Epithelial cell of proximal tubule (primary cell): ENCODE results near the gene ATG10. TPM values are rescaled to one million over a fixed set of nuclear protein-coding genes. Genes with fewer than 3 reads are reported as not detected.
A peak's percentile ranks its signal among the peaks of the same experiment; 100 is the strongest.
"Not testable (repeated sequence)": the region's sequence is repeated elsewhere in the genome, so short reads cannot be mapped to it uniquely, and the experiment has no call there.

ENCODE experiments used
- DNase-seq: peaks from one replicate; pipeline ENCODE4 v3.0.0-alpha.2; 2011; ENCODE audit warnings: low read depth
- H3K4me3 ChIP-seq: 2 replicates; pipeline ENCODE4 v1.5.1; 2011; ENCODE audit warnings: low read depth, mild to moderate bottlenecking, low read length
- total RNA-seq: library from RNA; depleted of rRNA; stranded (reverse); fragments of >200 nt; gene quantifications from 2 replicates; pipeline ENCODE4 v1.2.3, GENCODE V29; 2015
- TF ChIP-seq, protein P1 (sequence below): conservative IDR thresholded peaks from 2 replicates; pipeline ENCODE4 v1.5.1; 2012; ENCODE audit warnings: low read depth, mild to moderate bottlenecking, low read length

Gene ATG10
- total RNA-seq, 1 donor from 2014 or later = 20.9 TPM

DNA sequence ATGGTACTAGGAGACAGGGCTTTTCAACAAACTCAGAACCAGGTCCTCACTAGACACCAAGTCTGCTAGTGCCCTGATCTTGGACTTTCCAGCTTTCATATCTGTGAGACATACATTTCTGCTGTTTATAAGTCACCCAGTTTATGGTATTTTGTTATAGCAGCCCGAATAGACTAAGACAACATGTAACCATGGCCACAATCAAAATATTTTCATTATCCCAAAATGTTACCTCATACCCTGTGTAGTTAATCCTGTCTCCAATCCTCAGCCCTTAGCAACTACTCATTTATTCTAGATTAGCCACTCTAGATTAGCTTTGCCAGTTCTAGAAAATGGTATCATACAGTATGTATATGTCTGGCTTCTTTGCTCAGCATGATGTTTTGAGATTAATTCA, 6.3 kb upstream of the ATG10 start:
- H3K4me3 ChIP-seq = no peak overlapping the region
- TF ChIP-seq, protein P1, sequence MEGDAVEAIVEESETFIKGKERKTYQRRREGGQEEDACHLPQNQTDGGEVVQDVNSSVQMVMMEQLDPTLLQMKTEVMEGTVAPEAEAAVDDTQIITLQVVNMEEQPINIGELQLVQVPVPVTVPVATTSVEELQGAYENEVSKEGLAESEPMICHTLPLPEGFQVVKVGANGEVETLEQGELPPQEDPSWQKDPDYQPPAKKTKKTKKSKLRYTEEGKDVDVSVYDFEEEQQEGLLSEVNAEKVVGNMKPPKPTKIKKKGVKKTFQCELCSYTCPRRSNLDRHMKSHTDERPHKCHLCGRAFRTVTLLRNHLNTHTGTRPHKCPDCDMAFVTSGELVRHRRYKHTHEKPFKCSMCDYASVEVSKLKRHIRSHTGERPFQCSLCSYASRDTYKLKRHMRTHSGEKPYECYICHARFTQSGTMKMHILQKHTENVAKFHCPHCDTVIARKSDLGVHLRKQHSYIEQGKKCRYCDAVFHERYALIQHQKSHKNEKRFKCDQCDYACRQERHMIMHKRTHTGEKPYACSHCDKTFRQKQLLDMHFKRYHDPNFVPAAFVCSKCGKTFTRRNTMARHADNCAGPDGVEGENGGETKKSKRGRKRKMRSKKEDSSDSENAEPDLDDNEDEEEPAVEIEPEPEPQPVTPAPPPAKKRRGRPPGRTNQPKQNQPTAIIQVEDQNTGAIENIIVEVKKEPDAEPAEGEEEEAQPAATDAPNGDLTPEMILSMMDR = no peak
- DNase-seq = no peak

DNA sequence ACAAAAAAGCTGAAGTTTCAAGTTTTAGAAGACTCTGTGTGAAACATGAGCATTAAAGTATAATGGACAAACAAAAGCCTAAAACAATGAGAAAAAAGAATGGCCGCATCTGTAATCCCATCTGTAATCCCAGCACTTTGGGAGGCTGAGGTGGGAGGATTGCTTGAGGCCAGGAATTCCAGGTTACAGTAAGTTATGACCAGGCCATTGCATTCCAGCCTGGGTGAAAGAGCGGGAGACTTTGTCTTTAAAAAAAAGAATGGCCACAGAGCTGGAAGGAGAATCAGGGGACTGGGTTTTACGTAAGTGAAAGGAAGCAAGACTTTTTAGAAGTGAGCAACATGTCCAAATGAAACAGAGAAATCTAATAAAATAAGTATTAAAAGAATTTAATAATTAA, 2.6 kb upstream of the ATG10 start:
- TF ChIP-seq, protein P1 = no peak
- DNase-seq = no peak
- no peak overlapping the region for H3K4me3 ChIP-seq

DNA sequence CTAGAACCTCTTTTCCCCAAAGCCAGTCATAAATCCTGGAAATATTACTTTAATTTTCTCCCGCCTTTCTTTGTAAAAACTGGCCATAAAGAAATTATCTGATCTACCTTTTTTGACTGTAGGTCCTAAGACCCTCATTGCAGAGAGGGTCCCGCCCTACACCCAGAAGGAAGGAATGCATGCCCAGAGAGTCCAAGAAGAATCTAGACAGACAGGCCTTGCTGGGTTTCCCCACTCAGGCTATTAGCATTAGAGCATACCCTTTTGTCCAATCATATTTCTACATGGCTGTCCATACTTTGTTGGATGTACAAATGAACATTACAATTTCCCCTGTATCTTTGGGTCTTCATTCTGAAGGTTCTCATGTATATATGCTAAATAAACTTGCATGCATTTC, 1.9 kb upstream of the ATG10 start:
- no peak for DNase-seq
- TF ChIP-seq, protein P1 = no peak
- H3K4me3 ChIP-seq = no peak overlapping the region

DNA sequence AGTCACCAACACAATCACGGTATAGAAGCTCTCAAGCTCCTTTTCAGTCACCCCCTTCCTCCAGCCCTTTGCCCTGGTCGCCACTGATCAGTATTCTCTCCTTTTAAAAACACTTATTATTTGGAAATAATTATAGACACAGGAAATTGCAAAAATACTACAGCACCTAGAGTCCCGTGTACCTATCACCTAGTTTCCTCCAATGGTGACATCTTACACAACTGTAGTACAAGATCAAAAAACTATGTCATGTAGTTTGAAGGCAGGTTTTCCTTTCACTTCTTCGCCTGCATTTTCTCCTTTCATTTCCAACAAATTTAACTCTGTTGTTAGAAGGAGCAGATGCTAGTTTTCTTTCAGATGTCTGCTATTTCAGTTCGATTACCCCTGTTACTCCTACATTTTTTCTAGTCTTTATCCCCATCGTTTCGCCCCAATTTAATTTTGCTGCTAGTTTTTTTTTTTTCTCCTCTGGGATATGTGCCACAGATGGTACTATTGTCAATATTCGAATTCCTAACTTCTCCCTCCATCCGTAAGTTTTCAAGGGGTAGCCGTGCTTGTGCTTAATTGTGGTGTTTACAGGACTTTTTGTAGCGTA, 612 bp upstream of the ATG10 start:
- no peak for DNase-seq
- peak overlapping the region; percentile 69 for H3K4me3 ChIP-seq
- TF ChIP-seq, protein P1 = no peak

DNA sequence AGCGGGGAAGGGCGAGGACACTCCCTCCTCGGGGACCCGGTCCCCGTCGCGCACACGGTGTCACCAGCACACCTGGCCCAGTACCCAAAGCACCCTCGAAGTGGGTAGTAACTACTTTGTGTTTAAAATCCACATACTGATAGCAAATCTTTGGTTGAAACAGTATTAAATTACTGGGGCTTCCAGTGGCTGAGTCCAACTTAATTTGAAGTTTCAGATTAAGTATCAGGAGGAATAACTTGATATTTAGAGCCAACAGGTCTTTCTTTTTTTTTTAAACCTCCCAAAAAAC, 615 bp downstream of the ATG10 start:
- peak overlapping the region; percentile 69 for H3K4me3 ChIP-seq
- TF ChIP-seq, protein P1 = no peak
- no peak for DNase-seq

DNA sequence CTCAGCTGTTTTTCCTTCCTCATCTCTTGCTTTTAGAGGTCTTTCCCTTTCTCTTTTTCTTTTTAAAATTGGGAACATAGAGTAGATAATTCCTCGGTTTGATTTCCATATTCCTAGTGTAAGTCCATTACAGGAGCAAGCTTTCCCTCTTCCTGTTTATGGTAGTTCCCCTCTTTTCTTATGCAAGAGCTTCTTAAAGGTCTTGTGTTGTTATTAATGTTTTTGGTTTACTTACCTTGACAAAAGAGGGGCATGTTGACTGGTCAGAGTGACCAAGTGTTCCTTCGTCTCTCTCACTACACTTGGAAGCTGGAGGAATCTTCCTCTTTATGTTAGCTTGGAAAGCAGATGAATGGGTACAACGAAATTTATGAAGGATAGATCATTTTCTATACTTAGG, 8.3 kb downstream of the ATG10 start:
- TF ChIP-seq, protein P1 = no peak
- no peak for DNase-seq
- H3K4me3 ChIP-seq = no peak overlapping the region

DNA sequence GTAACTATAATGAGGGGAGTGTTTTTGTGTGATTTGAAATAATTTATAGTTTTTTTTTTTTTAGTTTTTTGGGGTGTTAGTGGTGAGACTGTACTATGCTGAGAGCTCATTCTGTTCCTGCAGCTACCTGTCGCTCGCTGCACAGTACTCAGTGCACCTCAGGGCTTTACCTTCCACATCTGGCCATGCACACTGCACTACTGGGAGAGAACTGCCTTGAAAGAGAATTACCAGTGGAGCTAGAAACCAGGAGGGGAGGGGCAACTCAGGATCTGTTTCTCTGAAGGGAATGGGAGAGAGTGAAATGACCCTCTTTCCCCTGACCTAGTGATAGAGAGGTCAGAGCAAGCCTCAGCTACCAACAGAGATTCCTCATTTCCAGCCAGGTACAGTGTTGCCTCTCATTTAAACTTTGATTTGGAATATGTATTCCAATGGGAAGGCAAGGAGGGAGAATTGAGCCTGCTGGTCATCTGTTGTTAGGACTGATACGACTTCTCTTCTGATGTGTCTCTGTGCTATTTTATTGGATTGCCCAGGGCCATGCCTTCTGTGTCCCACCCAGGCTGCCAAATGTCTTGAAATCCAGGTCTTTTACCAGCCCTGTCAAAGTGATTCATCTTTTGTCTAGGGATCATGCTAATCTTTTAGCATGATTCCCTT, 8.9 kb downstream of the ATG10 start:
- no peak for DNase-seq
- H3K4me3 ChIP-seq = no peak overlapping the region
- TF ChIP-seq, protein P1 = no peak

DNA sequence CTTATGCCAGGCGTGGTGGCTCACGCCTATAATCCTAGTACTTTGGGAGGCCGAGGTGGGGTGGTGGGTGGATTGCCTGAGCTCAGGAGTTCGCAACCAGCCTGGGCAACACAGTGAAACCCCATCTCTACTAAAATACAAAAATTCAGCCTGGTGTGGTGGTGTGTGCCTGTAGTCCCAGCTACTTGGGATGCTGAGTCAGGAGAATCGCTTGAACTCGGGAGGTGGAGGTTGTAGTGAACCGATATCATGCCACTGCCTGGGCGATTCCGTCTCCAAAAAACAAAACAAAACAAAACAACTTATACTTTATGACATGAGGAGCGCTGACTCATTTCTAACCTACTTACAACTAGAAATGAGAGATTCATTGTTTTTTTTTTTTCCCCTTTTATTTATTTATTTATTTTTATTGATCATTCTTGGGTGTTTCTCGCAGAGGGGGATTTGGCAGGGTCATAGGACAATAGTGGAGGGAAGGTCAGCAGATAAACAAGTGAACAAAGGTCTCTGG, 10.4 kb downstream of the ATG10 start:
- not testable (repeated sequence) for H3K4me3 ChIP-seq, DNase-seq

DNA sequence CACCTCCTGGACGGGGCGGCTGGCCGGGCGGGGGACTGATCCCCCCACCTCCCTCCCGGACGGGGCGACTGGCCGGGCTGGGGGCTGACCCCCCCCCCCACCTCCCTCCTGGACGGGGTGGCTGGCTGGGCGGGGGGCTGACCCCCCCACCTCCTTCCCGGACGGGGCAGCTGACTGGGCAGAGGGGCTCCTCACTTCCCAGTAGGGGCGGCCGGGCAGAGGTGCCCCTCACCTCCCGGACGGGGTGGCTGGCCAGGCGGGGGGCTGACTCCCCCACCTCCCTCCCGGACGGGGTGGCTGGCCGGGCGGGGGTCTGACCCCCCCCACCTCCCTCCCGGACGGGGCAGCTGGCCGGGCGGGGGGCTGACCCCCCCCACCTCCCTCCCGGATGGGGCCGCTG, 11.3 kb downstream of the ATG10 start:
- not testable (repeated sequence) for H3K4me3 ChIP-seq, DNase-seq

DNA sequence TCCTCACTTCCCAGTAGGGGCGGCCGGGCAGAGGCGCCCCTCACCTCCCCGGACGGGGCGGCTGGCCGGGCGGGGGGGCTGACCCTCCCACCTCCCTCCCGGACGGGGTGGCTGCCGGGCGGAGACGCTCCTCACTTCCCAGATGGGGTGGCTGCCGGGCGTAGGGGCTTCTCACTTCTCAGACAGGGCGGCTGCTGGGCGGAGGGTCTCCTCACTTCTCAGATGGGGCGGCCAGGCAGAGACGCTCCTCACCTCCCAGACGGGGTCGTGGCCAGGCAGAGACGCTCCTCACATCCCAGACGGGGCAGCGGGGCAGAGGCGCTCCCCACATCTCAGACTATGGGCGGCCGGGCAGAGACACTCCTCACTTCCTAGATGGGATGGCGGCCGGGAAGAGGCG, 11.7 kb downstream of the ATG10 start:
- not testable (repeated sequence) for DNase-seq, H3K4me3 ChIP-seq
